Osteocyte (in vitro differentiated cells): ENCODE results near the gene CEP95. TPM values are rescaled to one million over a fixed set of nuclear protein-coding genes. Genes with fewer than 3 reads are reported as not detected.

Source experiments
- DNase-seq: peaks from one replicate; pipeline ENCODE4 v3.0.0; 2021; ENCODE audit warnings: mixed read lengths; ENCODE audit not compliant: unreplicated experiment; ENCODE audit errors: extremely low spot score
- H3K27ac Mint-ChIP-seq: one replicate; pipeline ENCODE4 v1.8.0; 2021; ENCODE audit warnings: mild to moderate bottlenecking, mixed read lengths; ENCODE audit not compliant: unreplicated experiment
- H3K27me3 Mint-ChIP-seq: one replicate; pipeline ENCODE4 v1.8.0; 2021; ENCODE audit warnings: mixed read lengths; ENCODE audit not compliant: unreplicated experiment
- H3K36me3 Mint-ChIP-seq: one replicate; pipeline ENCODE4 v1.8.0; 2021; ENCODE audit warnings: mixed read lengths; ENCODE audit not compliant: unreplicated experiment
- H3K4me1 Mint-ChIP-seq: one replicate; pipeline ENCODE4 v1.8.0; 2021; ENCODE audit warnings: mixed read lengths; ENCODE audit not compliant: unreplicated experiment
- H3K4me3 Mint-ChIP-seq: one replicate; pipeline ENCODE4 v1.8.0; 2021; ENCODE audit warnings: mild to moderate bottlenecking, moderate library complexity, mixed read lengths; ENCODE audit not compliant: unreplicated experiment
- H3K9me3 Mint-ChIP-seq: one replicate; pipeline ENCODE4 v1.8.0; 2021; ENCODE audit warnings: mixed read lengths; ENCODE audit not compliant: unreplicated experiment
- CTCF ChIP-seq: fragments of 200-600 bp; sonication (generic); IDR thresholded peaks from 2 replicates; pipeline ENCODE4 v1.5.0; 2021; ENCODE audit warnings: antibody characterized with exemption, mild to moderate bottlenecking, moderate library complexity
- total RNA-seq: library from RNA; stranded (reverse); gene quantifications from 2 replicates; pipeline ENCODE4 v1.2.1, GENCODE V29; 2021

CEP95 gene
- total RNA-seq, 1 donor from 2014 or later, result 47.8 TPM

GRCh38 chr17:64544742-64545141, 38.0 kb downstream of the CEP95 start:
- no peak for TF ChIP-seq CTCF
- DNase-seq, result no peak
- Mint-ChIP-seq H3K4me1 (peaks cover 6% of the 10 kb centered on the region), H3K27ac (no peak overlapping the region), H3K4me3 (no peak overlapping the region), H3K9me3 (no peaks in the 10 kb centered on the region), H3K27me3 (no peaks in the 10 kb centered on the region), H3K36me3 (peaks cover 32% of the 10 kb centered on the region)

GRCh38 chr17:64546716-64547115, 39.9 kb downstream of the CEP95 start:
- Mint-ChIP-seq H3K36me3 (peaks cover 36% of the 10 kb centered on the region), H3K4me3 (no peak overlapping the region), H3K27me3 (no peaks in the 10 kb centered on the region), H3K4me1 (peaks cover 6% of the 10 kb centered on the region), H3K9me3 (no peaks in the 10 kb centered on the region), H3K27ac (no peak overlapping the region)
- no peak for TF ChIP-seq CTCF
- DNase-seq, result no peak

GRCh38 chr17:64547319-64547718, 40.5 kb downstream of the CEP95 start:
- peaks cover 37% of the 10 kb centered on the region for H3K36me3 Mint-ChIP-seq

GRCh38 chr17:64551461-64551860, 44.7 kb downstream of the CEP95 start:
- no peaks in the 10 kb centered on the region for H3K27me3 Mint-ChIP-seq
- no peak for TF ChIP-seq CTCF
- peak overlapping the region; percentile 18 for H3K27ac Mint-ChIP-seq
- DNase-seq, result no peak
- no peak overlapping the region for H3K4me3 Mint-ChIP-seq
- H3K9me3 Mint-ChIP-seq, result no peaks in the 10 kb centered on the region
- peaks cover 1% of the 10 kb centered on the region for H3K4me1 Mint-ChIP-seq
- peaks cover 34% of the 10 kb centered on the region for H3K36me3 Mint-ChIP-seq

More at GRCh38 chr17:64547319-64547718, 40.5 kb downstream of the CEP95 start:
- no peaks in the 10 kb centered on the region for H3K27me3 Mint-ChIP-seq
- peaks cover 8% of the 10 kb centered on the region for H3K4me1 Mint-ChIP-seq
- no peaks in the 10 kb centered on the region for H3K9me3 Mint-ChIP-seq
- H3K4me3 Mint-ChIP-seq, result no peak overlapping the region
- H3K27ac Mint-ChIP-seq, result no peak overlapping the region
- no peak for DNase-seq
- no peak for TF ChIP-seq CTCF

GRCh38 chr17:64554028-64554637, 47.4 kb downstream of the CEP95 start:
- DNase-seq, result no peak
- H3K36me3 Mint-ChIP-seq, result peaks cover 36% of the 10 kb centered on the region
- no peak overlapping the region for H3K4me3 Mint-ChIP-seq
- H3K9me3 Mint-ChIP-seq, result no peaks in the 10 kb centered on the region
- no peaks in the 10 kb centered on the region for H3K27me3 Mint-ChIP-seq
- no peak overlapping the region for H3K27ac Mint-ChIP-seq
- no peak for TF ChIP-seq CTCF
- H3K4me1 Mint-ChIP-seq, result peaks cover 1% of the 10 kb centered on the region
